GM18861 (cell line): ENCODE measurements around the gene DDX20.
"Not testable (repeated sequence)": the region's sequence is repeated elsewhere in the genome, so short reads cannot be mapped to it uniquely, and the experiment has no call there.

Experiments used
- ATAC-seq: cut with Tn5 transposase; IDR thresholded peaks from one replicate; pipeline ENCODE4 v1.9.1; 2021; ENCODE audit not compliant: unreplicated experiment

Gene DDX20

DNA sequence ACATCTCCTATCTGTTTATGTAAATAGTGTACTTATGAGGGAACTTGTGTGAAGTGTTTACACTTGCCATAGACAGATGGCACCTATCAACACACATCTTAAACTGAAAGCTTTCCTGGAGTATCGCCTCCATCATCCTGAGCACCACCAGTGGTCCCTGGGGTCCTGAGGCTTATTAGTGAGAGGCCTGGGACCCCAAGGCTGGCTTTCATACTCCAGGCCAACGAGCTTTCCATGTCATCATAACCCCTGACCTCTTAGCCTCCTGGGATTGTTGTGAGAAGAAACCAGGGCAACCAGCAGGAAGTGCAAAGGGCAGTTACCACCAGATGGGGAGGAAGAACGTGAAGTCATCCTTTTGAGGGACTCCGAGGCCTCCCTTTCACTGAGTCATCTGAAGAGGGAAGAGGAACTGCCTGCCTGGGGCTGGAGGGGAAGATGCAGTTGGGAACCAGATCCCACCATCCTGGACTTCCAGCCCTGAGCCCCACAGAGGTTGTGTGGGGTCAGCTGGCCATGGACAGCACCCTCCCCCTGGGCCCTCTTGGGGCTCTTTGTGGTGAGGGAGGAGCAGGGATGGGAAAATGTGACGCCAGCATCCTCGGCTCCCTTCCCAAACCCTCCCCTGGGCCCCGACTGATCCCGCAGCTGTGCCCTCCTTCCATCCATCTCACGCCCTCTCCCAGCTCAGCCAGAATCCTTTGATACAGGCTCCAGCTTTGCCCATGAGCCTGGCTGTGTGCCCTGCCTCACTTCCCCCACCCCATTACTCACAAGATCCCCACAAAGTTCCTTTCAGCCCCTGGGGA is 22.3 kb upstream of the DDX20 start:
- ATAC-seq: no peak

DNA sequence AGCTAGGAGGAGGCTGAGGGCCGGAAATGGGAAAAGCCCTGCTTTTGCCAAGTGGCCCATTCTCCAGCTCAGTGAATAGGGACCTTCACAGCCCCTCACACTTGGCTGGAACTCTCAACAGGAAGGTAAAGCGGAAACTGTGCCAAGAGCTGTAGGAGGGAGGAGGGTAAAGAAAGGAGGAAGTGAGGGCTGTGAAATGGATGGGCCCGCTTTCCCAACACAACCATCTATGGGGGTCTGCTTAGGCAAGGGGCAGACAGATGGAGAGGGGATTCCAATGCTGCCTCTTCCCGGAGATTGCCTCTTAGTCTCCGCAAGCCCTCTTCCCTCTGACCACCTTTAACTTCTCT is 21.7 kb upstream of the DDX20 start:
- ATAC-seq: no peak

DNA sequence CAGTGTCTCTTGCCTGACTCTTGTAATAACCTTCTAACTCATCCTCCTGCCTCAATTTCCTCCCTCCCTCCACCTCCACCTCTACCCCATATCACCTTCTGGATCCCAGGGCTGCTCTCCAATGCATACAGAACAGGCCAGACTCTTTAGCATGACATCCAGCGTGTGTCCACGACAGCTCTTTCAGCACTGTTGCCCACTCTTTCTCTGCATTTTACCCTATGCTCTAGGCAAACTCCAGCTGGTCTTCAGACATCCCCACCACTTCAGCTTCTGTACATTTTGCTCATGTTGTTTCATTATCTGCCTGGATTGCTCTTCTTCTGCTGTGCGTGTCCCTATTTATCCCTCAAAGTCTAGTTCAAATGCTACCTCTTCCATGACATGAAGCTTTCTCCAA is 21.3 kb upstream of the DDX20 start:
- ATAC-seq: no peak

DNA sequence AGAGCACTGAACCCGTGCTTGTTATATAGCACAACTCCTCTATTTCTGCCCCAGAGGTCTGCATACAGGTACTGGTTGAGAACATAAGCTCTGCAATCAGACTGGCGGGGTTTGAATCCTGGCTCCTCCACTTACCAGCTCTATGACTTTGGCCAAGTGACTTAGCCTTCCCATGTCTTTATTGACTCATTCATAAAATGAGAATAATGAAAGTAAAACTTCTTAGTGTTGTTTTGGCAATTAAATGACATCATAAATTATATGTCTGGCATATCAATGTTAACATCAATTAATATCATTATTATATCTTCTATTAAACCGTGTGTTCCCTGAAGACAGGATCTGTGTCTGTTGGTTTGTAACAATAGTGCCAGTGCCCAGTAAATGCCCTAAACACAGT is 20.8 kb upstream of the DDX20 start:
- no peak for ATAC-seq

DNA sequence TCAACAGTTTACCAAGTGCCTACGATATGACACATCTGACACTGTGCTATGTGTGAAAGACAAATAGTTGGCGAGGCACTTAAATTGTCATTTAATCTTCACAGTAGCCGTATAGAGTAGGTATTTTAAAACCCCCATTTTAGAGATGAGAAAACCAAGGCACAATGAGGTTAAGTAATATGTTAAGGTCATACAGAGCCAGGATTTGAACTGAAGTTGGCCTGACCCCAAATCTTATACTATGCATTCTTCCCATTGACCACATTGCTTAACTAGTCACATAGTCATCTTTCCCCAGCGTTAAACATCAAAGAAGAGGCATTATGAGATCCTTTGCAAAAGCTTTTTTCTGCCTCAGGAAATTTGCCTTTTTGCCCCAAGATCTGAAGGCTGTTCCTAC is 20.4 kb upstream of the DDX20 start:
- ATAC-seq: no peak

DNA sequence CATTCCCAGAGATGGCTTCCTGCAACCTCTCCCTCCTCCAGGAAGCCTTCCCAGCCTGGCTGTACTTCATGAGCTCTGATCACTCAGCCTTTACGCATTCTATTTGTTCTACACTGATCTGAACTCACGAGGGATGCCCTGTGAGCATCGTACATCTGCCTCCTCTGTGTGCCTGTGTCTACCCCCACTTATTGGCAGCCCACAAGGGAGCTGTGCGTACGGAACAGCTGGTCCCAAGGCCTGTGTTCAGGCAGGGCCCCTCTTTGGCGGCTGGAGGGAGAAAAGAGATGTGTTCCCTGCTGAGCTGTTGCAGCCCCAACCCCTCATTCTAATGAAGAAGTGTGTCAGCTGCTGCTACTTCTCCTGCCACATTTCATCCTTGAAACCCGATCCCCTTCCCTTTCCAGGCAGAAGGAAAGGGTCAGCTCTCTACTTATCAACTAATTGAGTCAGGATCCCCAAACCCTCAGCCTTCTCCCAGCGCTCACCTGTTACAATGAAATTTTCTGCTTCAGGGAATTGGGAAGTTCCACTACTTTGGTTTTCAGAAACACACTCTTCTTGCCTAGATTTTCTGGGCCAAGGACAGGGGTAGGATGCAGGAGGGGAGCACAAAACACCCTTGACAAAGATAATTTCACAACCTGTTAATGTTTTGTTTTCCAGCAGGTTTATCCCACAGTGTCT is 19.7 kb upstream of the DDX20 start:
- ATAC-seq: no peak

DNA sequence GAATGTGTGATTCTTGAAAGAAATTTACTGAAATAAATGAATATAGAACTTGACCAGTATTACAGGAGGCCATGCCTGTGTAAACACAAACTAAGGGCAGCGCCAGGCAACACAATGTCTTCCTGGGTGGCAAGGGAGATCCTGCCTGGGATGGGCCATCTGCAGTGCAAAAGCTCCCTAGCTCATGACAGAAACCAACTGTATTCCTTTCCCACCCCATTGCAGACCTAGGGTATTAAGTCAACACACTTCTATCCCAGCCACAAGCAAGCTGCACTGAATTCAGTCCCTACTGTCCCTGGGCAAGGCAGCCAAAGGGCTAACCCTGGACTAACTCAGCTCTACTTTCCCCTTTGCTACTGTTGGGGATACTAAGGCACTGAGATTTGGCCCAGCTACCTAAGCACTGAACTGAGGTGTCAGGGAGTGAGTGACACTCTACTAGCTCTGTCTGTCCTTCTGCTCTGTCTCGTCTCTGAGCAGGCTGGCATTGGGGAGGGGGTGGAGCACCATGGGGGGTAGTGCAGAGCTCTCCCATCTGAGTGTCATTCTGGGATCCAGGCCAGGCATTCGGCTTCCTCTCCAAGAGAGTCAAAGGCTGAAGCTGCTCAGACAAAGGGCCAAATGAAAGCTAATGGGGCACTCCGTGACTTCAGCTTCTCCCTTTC is 19.0 kb upstream of the DDX20 start:
- no peak for ATAC-seq

DNA sequence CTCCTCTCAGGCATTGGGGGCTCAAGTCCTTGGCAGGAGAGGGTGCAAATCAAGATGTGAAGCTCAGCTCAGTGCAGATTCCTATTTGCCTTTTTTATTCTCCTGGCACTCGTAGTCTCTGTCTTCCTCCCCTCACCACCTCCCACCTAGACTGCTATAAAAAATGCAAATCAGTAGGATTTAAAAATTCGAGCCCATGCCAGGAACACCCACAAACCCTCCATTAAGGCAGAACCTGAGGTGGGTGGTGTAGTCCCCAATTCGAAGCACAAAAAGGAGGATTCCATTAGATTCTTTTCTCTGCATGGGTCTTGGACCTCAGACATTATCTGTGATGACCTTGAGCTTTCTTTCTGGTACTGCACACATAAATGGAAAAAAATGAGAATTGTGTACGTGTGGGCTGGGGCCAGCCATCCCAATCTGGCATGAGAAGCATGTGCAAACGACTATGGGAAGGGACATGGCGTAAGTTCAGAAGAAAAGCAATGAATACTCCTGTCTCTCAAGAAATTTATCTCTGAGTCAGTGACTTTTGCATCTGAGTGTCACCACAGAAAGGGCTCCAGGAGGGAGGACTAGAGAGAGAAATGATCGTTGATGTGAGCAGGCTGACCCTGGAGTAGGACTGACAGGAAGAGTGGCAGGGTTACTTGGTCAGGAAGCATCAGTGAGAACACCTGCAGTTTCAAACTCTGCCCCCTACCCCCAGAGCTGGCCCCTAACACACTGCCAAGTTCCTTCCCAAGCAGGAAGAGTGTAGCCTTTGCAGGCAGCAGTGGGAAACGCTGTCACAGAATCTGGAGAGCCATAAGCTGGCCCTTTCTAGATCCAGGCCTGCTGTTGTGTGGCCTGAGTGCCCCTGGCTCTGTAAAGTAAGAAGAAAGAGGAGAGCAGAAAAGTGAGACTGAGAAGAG is 18.2 kb upstream of the DDX20 start:
- no peak for ATAC-seq

DNA sequence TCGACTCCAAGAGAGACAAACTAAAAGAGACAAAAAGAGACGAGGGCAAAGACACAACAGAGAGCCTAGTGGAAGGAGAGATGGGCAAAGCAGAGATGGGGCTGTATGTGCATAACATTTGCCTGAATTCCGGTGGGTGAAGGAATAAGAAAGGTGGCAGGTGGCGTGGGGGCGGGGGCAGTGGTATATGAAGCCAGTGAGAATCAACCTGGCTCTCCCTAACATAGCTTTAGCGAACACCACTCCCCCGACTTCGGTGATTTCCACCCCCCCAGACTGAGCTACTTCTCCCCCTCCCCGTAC is 17.6 kb upstream of the DDX20 start:
- no peak for ATAC-seq

DNA sequence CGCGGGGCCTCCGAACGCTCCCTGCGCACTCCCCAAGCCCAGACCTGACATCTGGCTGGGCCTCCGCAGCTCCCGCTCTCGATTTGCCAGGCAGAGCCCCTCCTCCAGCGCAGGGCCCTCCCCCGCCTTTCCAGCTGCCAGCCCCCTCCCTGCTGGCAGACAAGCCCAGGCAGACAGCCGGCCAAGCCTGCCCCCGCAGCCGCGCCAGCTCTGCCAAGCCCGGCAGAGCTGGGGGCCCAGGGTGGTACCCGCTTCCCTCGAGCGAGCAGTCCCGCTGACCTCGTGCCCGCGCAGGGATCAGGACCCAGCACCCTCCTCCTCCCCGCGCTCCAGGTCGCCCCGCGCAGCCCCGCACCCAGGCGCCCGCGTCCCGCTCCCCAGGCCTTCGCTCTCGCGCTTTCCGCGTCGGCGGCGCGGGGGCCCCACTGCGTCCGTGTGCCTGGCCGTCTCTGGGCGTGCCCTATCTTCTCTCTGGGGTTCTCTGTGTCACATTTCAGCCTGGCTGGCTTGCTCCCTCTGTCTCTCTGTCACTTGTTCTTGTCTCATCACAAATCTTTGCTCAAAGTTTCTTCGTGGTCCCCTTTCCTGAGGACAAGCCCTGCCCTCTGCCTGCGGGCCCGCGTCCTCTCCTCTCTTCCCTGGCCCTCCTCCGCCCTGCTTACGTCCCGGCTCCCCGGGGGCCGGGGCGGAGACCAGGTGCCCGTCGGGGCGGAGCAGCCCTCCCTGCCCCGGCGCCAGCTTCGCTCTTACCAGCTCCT is 17.1 kb upstream of the DDX20 start:
- ATAC-seq: peak; percentile 36

DNA sequence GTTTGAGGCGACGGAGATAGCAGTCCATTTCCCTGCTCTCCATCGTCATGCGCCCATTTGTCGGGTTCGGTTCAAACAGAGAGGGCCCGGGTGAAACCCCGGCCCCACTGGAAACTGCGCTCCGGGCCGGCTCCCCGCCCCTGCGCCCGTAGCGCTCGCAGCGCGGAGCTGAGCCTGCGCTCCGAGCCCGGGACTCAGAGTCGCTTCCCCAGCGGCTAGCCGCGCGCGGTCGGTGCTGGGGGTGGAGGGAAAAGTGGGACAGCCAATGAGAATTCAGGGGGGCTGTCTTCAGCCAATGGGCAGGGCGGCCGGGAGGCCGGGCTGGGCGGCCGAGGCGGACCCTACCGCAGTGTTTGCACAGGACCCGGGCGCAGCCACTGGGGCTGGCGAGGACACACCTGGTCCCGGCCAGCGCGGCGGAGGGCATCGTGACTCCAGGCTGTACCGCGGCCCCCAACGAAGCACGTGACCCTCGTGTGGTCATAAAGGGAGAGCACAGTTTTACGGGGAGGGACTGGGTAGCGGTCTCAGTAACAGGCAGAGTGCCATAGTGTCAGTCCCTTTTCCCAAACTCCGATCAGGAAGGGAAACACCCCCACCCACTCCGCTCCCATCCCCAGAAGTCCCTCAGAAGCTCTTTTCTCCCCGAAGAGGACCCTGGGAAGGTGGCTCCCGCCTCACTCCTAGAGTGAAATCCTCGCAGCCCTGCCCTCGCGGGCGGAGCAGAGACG is 16.3 kb upstream of the DDX20 start, which contains the start of gene INKA2:
Gene INKA2, minus strand, starts transcription at position 202 of the 731 bp plus-strand sequence. Its CDS starts 153 bp downstream, at position 49.
- ATAC-seq: peak; percentile 74

DNA sequence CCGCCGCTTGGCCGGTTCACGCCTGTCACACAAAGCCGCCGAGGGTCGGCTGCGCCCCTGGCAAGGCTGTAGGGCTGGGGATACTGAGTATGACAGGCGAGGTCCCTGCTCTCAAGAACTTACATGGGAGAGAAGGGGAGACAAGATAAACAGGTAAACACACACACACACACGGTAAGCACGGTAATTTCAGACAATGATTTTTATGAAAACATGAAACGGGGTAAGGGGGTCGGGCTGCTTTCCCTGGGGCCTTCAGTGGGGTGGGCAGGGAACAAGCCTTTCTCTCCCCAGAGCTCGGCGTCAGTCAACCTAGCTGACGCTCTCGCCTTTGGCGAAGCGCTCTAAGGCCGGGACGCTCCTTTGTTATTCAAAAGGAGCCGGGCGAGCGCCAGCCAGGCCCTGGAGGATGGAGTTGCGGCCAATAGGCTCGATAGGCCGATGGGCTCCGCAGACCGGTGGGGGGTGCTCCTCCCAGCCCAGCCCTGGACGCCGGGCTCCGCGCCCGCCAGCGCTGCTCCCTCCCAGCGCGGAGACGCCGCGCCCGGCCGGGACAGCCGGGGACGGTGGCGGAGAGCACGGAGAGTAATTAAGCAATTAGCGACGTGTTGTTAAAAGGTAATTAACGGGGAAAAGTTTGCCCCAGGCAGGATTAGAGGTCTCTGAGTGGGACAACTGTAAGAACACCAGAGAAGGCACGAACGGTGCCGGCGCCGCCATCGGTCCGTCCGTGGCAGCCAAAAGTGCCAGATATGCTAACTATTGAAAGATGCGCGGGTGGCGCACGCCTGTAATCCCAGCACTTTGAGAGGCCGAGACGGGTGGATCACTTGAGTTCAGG is 15.6 kb upstream of the DDX20 start:
- no peak for ATAC-seq

DNA sequence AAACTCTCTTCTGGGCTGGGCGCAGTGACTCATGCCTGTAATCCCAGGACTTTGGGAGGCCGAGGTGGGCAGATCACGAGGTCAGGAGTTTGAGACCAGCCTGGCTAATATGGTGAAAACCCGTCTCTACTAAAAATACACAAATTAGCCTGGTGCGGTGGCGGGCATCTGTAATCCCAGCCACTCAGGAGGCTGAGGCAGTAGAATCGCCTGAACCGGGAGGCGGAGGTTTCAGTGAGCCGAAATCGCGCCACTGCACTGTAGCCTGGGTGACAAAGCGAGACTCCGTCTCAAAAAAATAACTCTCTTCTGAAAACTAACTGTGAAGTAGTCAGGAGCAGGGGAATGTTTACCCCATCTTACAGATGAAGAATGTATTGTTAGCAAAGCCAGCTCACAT is 13.4 kb upstream of the DDX20 start:
- ATAC-seq: not testable (repeated sequence)

DNA sequence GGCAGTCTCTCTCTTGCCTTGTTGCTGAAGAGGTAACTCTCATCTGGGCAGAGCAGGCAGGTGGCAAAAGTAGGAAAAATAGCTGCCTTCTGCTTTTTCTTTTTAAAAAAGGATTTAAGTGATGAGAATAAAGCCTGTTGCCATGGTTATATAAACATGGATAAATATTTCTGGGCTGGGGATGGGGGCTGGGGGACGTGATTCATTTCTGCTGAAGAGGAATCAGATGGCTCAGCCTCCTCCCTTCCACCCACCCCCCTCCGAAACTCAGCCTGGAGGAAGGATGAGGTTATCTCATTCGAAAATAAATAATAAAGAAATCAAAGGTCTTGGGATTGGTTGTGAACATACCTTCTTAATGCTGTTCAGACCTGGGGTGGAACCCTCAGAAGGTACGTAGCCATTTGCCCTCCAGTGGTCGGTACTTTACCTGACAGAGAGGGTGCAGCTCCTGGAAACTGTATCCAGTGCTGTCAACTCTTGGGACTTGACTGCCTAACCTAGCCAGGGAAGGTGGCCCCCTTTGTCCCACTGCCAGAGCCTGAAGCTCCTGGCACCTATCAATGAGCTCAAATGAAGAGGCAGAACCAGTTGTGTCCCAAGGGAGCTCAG is 12.7 kb upstream of the DDX20 start:
- ATAC-seq: no peak

DNA sequence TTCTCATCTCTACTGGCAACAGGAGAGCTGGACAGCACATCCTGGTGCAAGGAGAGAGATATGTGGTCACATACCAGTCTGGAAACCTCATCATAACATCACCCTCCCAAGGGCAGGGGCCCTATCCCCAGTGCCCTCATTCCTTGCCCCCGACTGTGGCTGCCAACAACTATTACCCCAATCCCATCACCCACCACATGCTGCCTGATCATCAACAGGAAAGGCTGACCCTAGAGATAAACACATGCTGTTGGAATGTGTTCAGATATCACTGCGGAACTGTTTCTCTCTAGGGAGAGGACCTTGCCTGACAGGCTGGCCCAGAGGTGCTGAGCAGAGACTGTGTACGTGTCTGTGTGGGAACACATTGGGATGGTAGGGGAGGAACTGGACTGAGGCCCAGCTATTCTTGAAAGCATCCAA is 12.0 kb upstream of the DDX20 start:
- ATAC-seq: no peak

DNA sequence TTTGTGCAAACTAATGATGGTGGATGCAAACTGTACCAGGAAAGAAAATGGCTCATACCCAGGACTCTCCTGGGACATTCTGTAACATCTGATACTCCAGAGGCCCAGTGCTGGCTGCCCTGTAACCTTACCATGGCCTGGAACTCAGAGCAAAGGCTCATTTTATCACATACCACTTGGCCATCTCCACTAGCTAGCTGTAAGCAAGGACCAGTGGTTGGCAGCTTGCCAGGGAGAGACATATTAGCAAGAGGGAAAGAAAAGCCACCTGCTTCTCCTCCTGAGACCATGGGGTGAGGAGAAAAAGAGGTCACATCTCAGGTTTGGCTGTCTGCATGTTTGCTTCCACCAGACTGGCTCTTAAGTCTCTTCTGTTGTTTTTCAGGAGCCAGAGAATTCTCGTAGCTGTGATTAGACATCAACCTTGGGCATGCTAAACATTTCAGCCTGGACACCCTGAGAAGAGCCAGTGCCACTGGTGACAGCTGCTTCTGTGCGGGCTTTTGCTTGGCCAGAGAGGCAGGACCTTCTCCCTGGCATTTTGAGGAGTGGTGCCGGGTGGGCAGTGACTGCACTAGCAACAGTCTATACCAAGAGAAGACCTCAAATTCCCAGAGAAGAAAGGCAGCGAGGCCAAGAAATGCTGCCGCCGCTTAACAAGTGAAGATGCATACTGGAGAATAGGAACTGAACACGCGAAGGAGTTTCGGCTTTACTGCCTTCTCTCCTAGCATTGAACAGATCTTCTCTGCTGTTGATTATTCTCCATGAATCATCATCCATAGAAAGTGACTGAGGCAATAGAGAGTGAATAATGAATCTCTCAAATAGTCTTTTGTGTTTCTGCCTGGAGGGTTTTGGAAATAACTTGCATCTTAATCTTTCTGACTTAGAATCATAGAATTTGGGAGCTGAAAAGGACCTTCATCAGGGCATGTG is 9.8 kb upstream of the DDX20 start:
- no peak for ATAC-seq

DNA sequence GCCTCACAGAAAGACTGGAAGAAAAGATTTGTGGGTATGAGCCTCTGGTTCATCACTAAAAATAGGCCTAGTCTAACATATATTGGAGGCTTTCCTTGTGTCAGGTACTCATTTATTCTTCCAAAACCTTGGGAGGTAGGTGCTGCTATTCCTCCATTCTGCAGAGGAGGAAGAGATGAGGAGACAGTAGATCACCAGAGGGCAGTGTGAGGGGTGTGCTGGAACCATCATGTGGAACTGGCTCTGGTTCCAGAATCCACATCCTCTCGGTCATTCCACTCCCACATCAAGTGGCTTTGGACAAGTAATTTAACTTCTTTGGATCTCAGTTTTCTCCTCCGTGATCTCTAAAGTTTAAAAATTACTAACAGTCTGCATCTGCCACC is 9.1 kb upstream of the DDX20 start:
- no peak for ATAC-seq
